ENCODE measurements around the gene ACTN2. TPM values are rescaled to one million over a fixed set of nuclear protein-coding genes. Genes with fewer than 3 reads are reported as not detected.

Gene ACTN2
- polyA plus RNA-seq, 4 donors = 0.42 to 0.80 (median 0.54) TPM

- no peak for DNase-seq (ENCODE audit: low read depth in 4 of 4, low spot score in 3 of 4)
These were observed 126.2 kb downstream of the ACTN2 start for GRCh38 chr1:236812334-236813030.

Other genes starting within 250 kb of the ACTN2 start
- gene LGALS8, start 162.5 kb upstream of the ACTN2 start, polyA plus RNA-seq (ENCODE audit: insufficient read length in 4 of 4) = 10 to 100 TPM; 66.8 to 92.2 (median 75.6) TPM
- gene HEATR1, start 82.0 kb upstream of the ACTN2 start, polyA plus RNA-seq (ENCODE audit: insufficient read length in 4 of 4) = 10 to 100 TPM; 26.2 to 29.8 (median 26.8) TPM
- 10 to 100 TPM; 30.0 to 39.3 (median 36.6) TPM for gene MTR, start 108.8 kb downstream of the ACTN2 start, polyA plus RNA-seq (ENCODE audit: insufficient read length in 4 of 4)